Activated T-helper 2 cell treated with anti-CD3 and anti-CD28 coated beads, Interferon-gamma antibody, Interleukin-2, Interleukin-4, amounts not matched to agents 10 μg/mL and 5 μg/mL and 100 μg/mL, durations not matched to agents 14 hours and 24 hours and 36 hours (primary cell): ENCODE measurements around the gene PARP6. TPM values are rescaled to one million over a fixed set of nuclear protein-coding genes. Genes with fewer than 3 reads are reported as not detected.

Source experiments
- total RNA-seq: library from RNA; stranded (reverse); gene quantifications from 2 replicates; pipeline ENCODE4 v1.2.3, GENCODE V29; 2022

PARP6 gene
- total RNA-seq, 1 donor from 2014 or later: 73.1 TPM

Other genes starting within 250 kb of the PARP6 start
- gene MYO9A, start 154.4 kb downstream of the PARP6 start, total RNA-seq: 25.1 and 26.2 TPM in 2 replicates
- gene SENP8, start 154.2 kb downstream of the PARP6 start, total RNA-seq: 1.5 and 2.0 TPM in 2 replicates
- not detected in 2 replicates for gene GRAMD2A, start 74.8 kb downstream of the PARP6 start, total RNA-seq
- gene PKM, start 41.4 kb downstream of the PARP6 start, total RNA-seq: 2,347 and 2,391 TPM in 2 replicates
- gene CELF6, start 47.6 kb upstream of the PARP6 start, total RNA-seq: 0.16 and 0.30 TPM in 2 replicates
- 58.2 and 63.4 TPM in 2 replicates for gene HEXA, start 103.5 kb upstream of the PARP6 start, total RNA-seq
- gene TMEM202, start 125.8 kb upstream of the PARP6 start, total RNA-seq: not detected in 2 replicates
- 139 and 141 TPM in 2 replicates for gene ARIH1, start 201.8 kb upstream of the PARP6 start, total RNA-seq